ENCODE results near the gene ASB13. TPM values are rescaled to one million over a fixed set of nuclear protein-coding genes. Genes with fewer than 3 reads are reported as not detected.

ASB13 gene
- total and polyA plus RNA-seq, 2 donors (not counting 1 experiment from before 2014, with no cell fraction given): 5.4 to 15.4 TPM

- TF ChIP-seq EZH2 (IDR thresholded peaks at IDR 0.05; ENCODE audit: low read length, missing control alignments): no peak
- no peak for TF ChIP-seq CTCF (conservative IDR thresholded peaks at IDR 0.05 in 1 of 2, IDR thresholded peaks at IDR 0.05 in 1 of 2; ENCODE audit: low read depth in 1 of 2, low read length in 2 of 2)
- peaks cover 6% of the 10 kb centered on the region for H3K4me1 ChIP-seq (ENCODE audit: control insufficient read depth, extremely low read depth, insufficient read depth, low read length)
- no peak overlapping the region for H3K9ac ChIP-seq (ENCODE audit: insufficient read depth, low read length)
- H3K36me3 ChIP-seq (ENCODE audit: control insufficient read depth, insufficient read depth, low read length): no peaks in the 10 kb centered on the region
- no peak for DNase-seq (ENCODE audit: low read depth in 2 of 2)
- H3K27ac ChIP-seq (ENCODE audit: insufficient read depth, low read length): no peak overlapping the region
- H2AFZ ChIP-seq (ENCODE audit: low read length): no peak overlapping the region
- H3K4me3 ChIP-seq (replicated peaks in 1 of 4; ENCODE audit: control extremely low read depth in 1 of 4, insufficient read depth in 1 of 4, low read depth in 3 of 4, low read length in 4 of 4): no peak overlapping the region
- no peaks in the 10 kb centered on the region for H3K27me3 ChIP-seq (ENCODE audit: control insufficient read depth, insufficient read depth, low read length)
- H3K4me2 ChIP-seq (ENCODE audit: extremely low read depth, insufficient read depth, low read length): no peak overlapping the region
- H3K79me2 ChIP-seq (ENCODE audit: control insufficient read depth, insufficient read depth, low read length): no peaks in the 10 kb centered on the region
- H4K20me1 ChIP-seq (ENCODE audit: control insufficient read depth, extremely low read depth, insufficient read depth, low read length): no peaks in the 10 kb centered on the region
- H3K9me3 ChIP-seq (ENCODE audit: control insufficient read depth, insufficient read depth, low read depth, low read length): no peaks in the 10 kb centered on the region
These were observed 45.4 kb downstream of the ASB13 start for GRCh38 chr10:5620966-5621365.

GRCh38 chr10:5620223-5620721 lies 46.1 kb downstream of the ASB13 start:
- no peaks in the 10 kb centered on the region for H3K79me2 ChIP-seq (ENCODE audit: control insufficient read depth, insufficient read depth, low read length)
- H3K4me2 ChIP-seq (ENCODE audit: extremely low read depth, insufficient read depth, low read length): no peak overlapping the region
- no peak overlapping the region for H2AFZ ChIP-seq (ENCODE audit: low read length)
- no peaks in the 10 kb centered on the region for H3K9me3 ChIP-seq (ENCODE audit: control insufficient read depth, insufficient read depth, low read depth, low read length)
- no peak overlapping the region for H3K9ac ChIP-seq (ENCODE audit: insufficient read depth, low read length)
- no peak overlapping the region for H3K27ac ChIP-seq (ENCODE audit: insufficient read depth, low read length)
- DNase-seq (ENCODE audit: low read depth in 2 of 2): peak in 1 of 2 donors; percentile 14
- TF ChIP-seq EZH2 (IDR thresholded peaks at IDR 0.05; ENCODE audit: low read length, missing control alignments) (no peak), CTCF (conservative IDR thresholded peaks at IDR 0.05 in 1 of 2, IDR thresholded peaks at IDR 0.05 in 1 of 2; ENCODE audit: low read depth in 1 of 2, low read length in 2 of 2) (no peak)
- H3K27me3 ChIP-seq (ENCODE audit: control insufficient read depth, insufficient read depth, low read length): no peaks in the 10 kb centered on the region
- H3K4me1 ChIP-seq (ENCODE audit: control insufficient read depth, extremely low read depth, insufficient read depth, low read length): peaks cover 7% of the 10 kb centered on the region
- H3K4me3 ChIP-seq (replicated peaks in 1 of 4; ENCODE audit: control extremely low read depth in 1 of 4, insufficient read depth in 1 of 4, low read depth in 3 of 4, low read length in 4 of 4): no peak overlapping the region
- H4K20me1 ChIP-seq (ENCODE audit: control insufficient read depth, extremely low read depth, insufficient read depth, low read length): no peaks in the 10 kb centered on the region
- no peaks in the 10 kb centered on the region for H3K36me3 ChIP-seq (ENCODE audit: control insufficient read depth, insufficient read depth, low read length)

- H2AFZ ChIP-seq (ENCODE audit: low read length): no peak overlapping the region
- peaks cover 7% of the 10 kb centered on the region for H3K4me1 ChIP-seq (ENCODE audit: control insufficient read depth, extremely low read depth, insufficient read depth, low read length)
- H4K20me1 ChIP-seq (ENCODE audit: control insufficient read depth, extremely low read depth, insufficient read depth, low read length): no peaks in the 10 kb centered on the region
- H3K9me3 ChIP-seq (ENCODE audit: control insufficient read depth, insufficient read depth, low read depth, low read length): no peaks in the 10 kb centered on the region
- no peak overlapping the region for H3K4me3 ChIP-seq (replicated peaks in 1 of 4; ENCODE audit: control extremely low read depth in 1 of 4, insufficient read depth in 1 of 4, low read depth in 3 of 4, low read length in 4 of 4)
- no peaks in the 10 kb centered on the region for H3K36me3 ChIP-seq (ENCODE audit: control insufficient read depth, insufficient read depth, low read length)
- no peak overlapping the region for H3K4me2 ChIP-seq (ENCODE audit: extremely low read depth, insufficient read depth, low read length)
- no peak overlapping the region for H3K27ac ChIP-seq (ENCODE audit: insufficient read depth, low read length)
- no peaks in the 10 kb centered on the region for H3K79me2 ChIP-seq (ENCODE audit: control insufficient read depth, insufficient read depth, low read length)
- peak; percentile 35 to 68 for DNase-seq (ENCODE audit: low read depth in 2 of 2)
- TF ChIP-seq EZH2 (IDR thresholded peaks at IDR 0.05; ENCODE audit: low read length, missing control alignments) (no peak), CTCF (conservative IDR thresholded peaks at IDR 0.05 in 1 of 2, IDR thresholded peaks at IDR 0.05 in 1 of 2; ENCODE audit: low read depth in 1 of 2, low read length in 2 of 2) (no peak)
- no peaks in the 10 kb centered on the region for H3K27me3 ChIP-seq (ENCODE audit: control insufficient read depth, insufficient read depth, low read length)
- no peak overlapping the region for H3K9ac ChIP-seq (ENCODE audit: insufficient read depth, low read length)
These were observed 46.8 kb downstream of the ASB13 start for GRCh38 chr10:5619362-5620211.
